ENCODE data around the gene TRIOBP.

Gene TRIOBP

GRCh38 chr22:37820350-37820749 lies 123.5 kb downstream of the TRIOBP start:
- TF ChIP-seq CTCF (IDR thresholded peaks at IDR 0.05) = no peak

GRCh38 chr22:37822079-37822833 lies 125.4 kb downstream of the TRIOBP start:
- TF ChIP-seq CTCF (IDR thresholded peaks at IDR 0.05) = no peak

GRCh38 chr22:37823134-37823985 lies 126.5 kb downstream of the TRIOBP start, which contains the start of gene GALR3:
TSS of gene GALR3 (plus strand) at chr22:37823382. CDS start at chr22:37823407, 25 bp downstream.
- TF ChIP-seq CTCF (IDR thresholded peaks at IDR 0.05) = no peak

- TF ChIP-seq CTCF (IDR thresholded peaks at IDR 0.05) = no peak; the same call in 1 of the 2 replicates
Measured at GRCh38 chr22:37824674-37825641, 128.1 kb downstream of the TRIOBP start.

Measured in LNCAP (cell line).